Kidney (tissue), 14 donors: ENCODE results near the gene QSOX1. TPM values are rescaled to one million over a fixed set of nuclear protein-coding genes. Genes with fewer than 3 reads are reported as not detected.

ENCODE experiments used
- DNase-seq, 5 donors: peaks; one replicate each; pipeline ENCODE4 v3.0.0-alpha.2; 2013 to 2020
- FAIRE-seq: peaks from 2 replicates; lab custom pipeline; 2012; peaks lifted over from hg19 to GRCh38; lab: Jason Lieb, UNC
- H3K27ac ChIP-seq, 2 donors: one replicate each; pipeline ENCODE4 v1.7.0; 2013; ENCODE audit warnings: low read depth in 2 of 2, low read length in 2 of 2, inconsistent platforms in 1 of 2
- H3K27me3 ChIP-seq: one replicate; pipeline ENCODE4 v1.7.1; 2013; ENCODE audit warnings: low read length, inconsistent platforms; ENCODE audit not compliant: control insufficient read depth, insufficient read depth
- H3K36me3 ChIP-seq, 3 donors: one replicate each; pipeline versions ENCODE4 v1.7.0 to v1.7.1; 2013; ENCODE audit warnings: low read length in 3 of 3, control low read depth in 1 of 3, inconsistent platforms in 1 of 3; ENCODE audit not compliant: insufficient read depth in 3 of 3, control insufficient read depth in 2 of 3
- H3K4me1 ChIP-seq, 3 donors: one replicate each; pipeline versions ENCODE4 v1.7.0 to v1.7.1; 2013; ENCODE audit warnings: low read length in 3 of 3, inconsistent platforms in 1 of 3, low read depth in 1 of 3; ENCODE audit not compliant: control insufficient read depth in 2 of 3, insufficient read depth in 2 of 3
- H3K4me3 ChIP-seq, 3 donors: one replicate each; pipeline versions ENCODE4 v1.7.0 to v1.8.1; 2013; ENCODE audit warnings: low read length in 3 of 3, control low read depth in 1 of 3, inconsistent platforms in 1 of 3
- H3K9ac ChIP-seq, 3 donors: one replicate each; pipeline versions ENCODE4 v1.7.0 to v1.7.1; 2013; ENCODE audit warnings: low read length in 3 of 3, control low read depth in 1 of 3, inconsistent platforms in 1 of 3
- H3K9me3 ChIP-seq, 3 donors: one replicate each; pipeline versions ENCODE4 v1.7.0 to v1.7.1; 2013; ENCODE audit warnings: low read length in 3 of 3, control low read depth in 1 of 3, inconsistent platforms in 1 of 3; ENCODE audit not compliant: control insufficient read depth in 2 of 3, insufficient read depth in 1 of 3
- intact Hi-C: fragments of 100-400 bp; cut with DNase I; formaldehyde crosslinking; loops from one replicate; pipeline ENCODE4 v1.11.1; 2022
- polyA plus RNA-seq: library from polyadenylated mRNA; stranded (reverse); fragments of 350-450 nt; fragmentation: Illumina TruSeq; extraction: RNeasy Lipid Tissue Mini Kit (QIAGEN cat#74804); gene quantifications from one replicate; pipeline ENCODE4 v1.2.3, GENCODE V29; 2014; ENCODE audit warnings: low read depth, low replicate concordance; ENCODE audit not compliant: insufficient read depth
- total RNA-seq: library from RNA; stranded (reverse); fragmentation: NEBNext Ultra II Directional; extraction: Animal tissue kit (Norgen Biotek cat#: 25700); gene quantifications from one replicate; pipeline ENCODE4 v1.2.1, GENCODE V29; 2021
- TF ChIP-seq, protein P1 (sequence below): IDR thresholded peaks from 3 replicates; pipeline ENCODE4 v1.5.1; 2012; ENCODE audit warnings: mild to moderate bottlenecking, moderate library complexity, borderline replicate concordance; ENCODE audit not compliant: insufficient read depth; ENCODE audit errors: extremely low read depth
- donor health status: control.
- donor health status: control.
- donor health status: control.
- donor health status: control.
- donor health status: control.
- donor health status: DM: yes; HTN: yes; CAD: no.
- donor health status: Normal renal cell carcinoma (clear cell type).

QSOX1 gene
- total and polyA plus RNA-seq, 2 donors from 2014 or later = 94.5 to 111 TPM

- no peak overlapping the region for H3K27ac ChIP-seq
- FAIRE-seq = no peak
- no peak overlapping the region for H3K9ac ChIP-seq
- no peaks in the 10 kb centered on the region for H3K9me3 ChIP-seq
- H3K36me3 ChIP-seq = no peaks in the 10 kb centered on the region
- TF ChIP-seq, protein P1, sequence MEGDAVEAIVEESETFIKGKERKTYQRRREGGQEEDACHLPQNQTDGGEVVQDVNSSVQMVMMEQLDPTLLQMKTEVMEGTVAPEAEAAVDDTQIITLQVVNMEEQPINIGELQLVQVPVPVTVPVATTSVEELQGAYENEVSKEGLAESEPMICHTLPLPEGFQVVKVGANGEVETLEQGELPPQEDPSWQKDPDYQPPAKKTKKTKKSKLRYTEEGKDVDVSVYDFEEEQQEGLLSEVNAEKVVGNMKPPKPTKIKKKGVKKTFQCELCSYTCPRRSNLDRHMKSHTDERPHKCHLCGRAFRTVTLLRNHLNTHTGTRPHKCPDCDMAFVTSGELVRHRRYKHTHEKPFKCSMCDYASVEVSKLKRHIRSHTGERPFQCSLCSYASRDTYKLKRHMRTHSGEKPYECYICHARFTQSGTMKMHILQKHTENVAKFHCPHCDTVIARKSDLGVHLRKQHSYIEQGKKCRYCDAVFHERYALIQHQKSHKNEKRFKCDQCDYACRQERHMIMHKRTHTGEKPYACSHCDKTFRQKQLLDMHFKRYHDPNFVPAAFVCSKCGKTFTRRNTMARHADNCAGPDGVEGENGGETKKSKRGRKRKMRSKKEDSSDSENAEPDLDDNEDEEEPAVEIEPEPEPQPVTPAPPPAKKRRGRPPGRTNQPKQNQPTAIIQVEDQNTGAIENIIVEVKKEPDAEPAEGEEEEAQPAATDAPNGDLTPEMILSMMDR = no peak
- H3K4me1 ChIP-seq = no peaks in the 10 kb centered on the region
- H3K27me3 ChIP-seq = no peaks in the 10 kb centered on the region
- DNase-seq = no peak
- intact Hi-C loops = no loop called here
- no peak overlapping the region for H3K4me3 ChIP-seq
Measured at GRCh38 chr1:180248176-180248575, 93.5 kb downstream of the QSOX1 start.

DNA sequence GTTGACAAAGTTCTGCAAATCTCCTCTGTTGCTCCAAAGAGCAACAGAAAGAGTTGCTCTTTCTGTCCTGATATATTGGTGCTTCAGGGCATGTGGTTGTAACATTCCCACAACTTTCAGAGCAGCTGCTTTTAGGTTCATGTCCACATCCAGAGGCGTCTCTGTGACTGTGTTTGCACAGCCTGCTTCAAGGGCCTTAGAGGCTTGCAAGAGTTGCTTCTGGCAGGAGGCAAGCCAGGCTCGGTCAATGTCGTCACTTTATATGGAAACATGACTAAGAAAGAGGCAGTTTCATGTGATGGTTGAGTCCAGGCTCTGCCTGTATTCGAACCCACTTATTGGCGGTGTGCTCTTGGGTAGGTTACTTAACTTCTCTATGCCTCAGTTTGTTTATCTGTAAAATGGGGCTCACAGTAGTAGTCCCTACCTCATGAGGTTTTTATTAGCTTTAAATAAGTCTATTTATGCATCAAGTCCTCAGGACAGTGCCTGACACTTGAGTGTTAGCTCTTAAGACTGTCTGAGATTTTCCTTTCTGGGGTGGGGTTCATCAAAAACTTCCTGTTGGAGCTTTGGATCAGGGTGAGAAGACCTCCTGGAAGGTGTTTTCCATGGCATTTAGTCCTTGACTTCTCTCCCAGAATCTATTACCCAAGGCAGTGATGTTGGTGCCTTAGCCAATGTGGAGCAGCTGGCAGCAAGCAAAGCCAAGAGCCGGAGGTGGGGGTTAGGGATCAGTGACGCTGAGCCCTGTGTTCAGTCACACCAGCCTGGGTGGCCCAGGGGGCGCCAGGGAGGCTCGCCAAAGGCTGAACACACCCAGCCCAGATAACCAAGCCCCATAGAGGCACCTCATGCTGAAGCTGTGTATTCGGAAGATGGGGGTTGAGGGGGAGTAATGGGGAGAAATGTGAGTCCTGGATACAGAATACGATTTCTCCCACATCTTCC lies 94.3 kb downstream of the QSOX1 start:
- no peaks in the 10 kb centered on the region for H3K27me3 ChIP-seq
- no peak overlapping the region for H3K4me3 ChIP-seq
- DNase-seq (peak in 2 of 5 donors; percentile 34 to 49), FAIRE-seq (no peak)
- H3K9me3 ChIP-seq = no peaks in the 10 kb centered on the region
- intact Hi-C loops = no loop called here
- H3K4me1 ChIP-seq = no peaks in the 10 kb centered on the region
- no peaks in the 10 kb centered on the region for H3K36me3 ChIP-seq
- TF ChIP-seq, protein P1 = no peak
- H3K27ac ChIP-seq = no peak overlapping the region
- H3K9ac ChIP-seq = no peak overlapping the region

- no peak overlapping the region for H3K9ac ChIP-seq
- intact Hi-C loops = loop anchor here (10.0 kb wide), 1 partner anchor 225 kb away; no protein-coding TSS in a partner anchor
- TF ChIP-seq, protein P1 = no peak
- no peak overlapping the region for H3K27ac ChIP-seq
- FAIRE-seq (no peak), DNase-seq (no peak)
- H3K36me3 ChIP-seq = no peaks in the 10 kb centered on the region
- H3K9me3 ChIP-seq = no peaks in the 10 kb centered on the region
- no peaks in the 10 kb centered on the region for H3K27me3 ChIP-seq
- no peak overlapping the region for H3K4me3 ChIP-seq
- no peaks in the 10 kb centered on the region for H3K4me1 ChIP-seq
Measured at GRCh38 chr1:180249725-180250498, 95.2 kb downstream of the QSOX1 start.
